Measurements from ENCODE around the gene ZNF383. TPM values are rescaled to one million over a fixed set of nuclear protein-coding genes. Genes with fewer than 3 reads are reported as not detected.
A peak's percentile ranks its signal among the peaks of the same experiment; 100 is the strongest.

Gene ZNF383
- total RNA-seq, 1 experiment from 2014 or later: 5.4 TPM

DNA sequence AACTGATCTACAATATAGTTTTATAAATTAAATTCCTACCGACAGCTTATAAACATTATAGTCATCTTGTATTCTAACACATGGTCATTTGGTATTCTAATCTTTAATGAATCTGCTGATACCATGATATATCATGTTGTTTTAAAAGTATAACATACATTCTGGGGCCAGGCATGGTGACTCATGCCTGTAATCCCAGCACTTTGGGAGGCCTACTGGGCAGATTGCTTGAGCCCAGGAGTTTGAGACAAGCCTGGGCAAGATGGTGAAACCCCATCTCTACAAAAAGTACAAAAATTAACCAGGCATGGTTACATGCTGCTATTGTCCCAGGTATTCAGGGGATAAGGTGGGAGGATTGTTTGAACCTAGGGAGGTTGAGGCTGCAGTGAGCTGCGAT, 3.1 kb downstream of the ZNF383 start (continued):
- TF ChIP-seq PRDM15 (CRISPR knock-in tag; IDR thresholded peaks at IDR 0.05): no peak

DNA sequence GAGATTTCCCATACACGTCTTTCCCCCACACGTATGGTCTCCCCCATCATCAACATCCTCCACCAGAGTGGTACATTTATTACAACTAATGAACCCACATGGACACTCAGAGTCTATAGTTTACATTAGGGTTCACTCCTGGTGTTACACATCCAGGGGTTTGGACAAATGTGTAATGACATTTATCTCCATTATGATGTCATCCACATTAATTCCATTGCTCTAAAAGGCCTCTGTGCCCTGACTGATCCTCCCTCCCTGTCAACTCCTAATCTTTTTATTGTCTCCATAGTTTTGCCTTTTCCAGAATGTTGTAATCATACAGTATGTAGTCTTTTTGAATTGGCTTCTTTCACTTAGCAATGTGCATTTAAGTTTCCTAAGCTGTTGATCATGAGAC, 8.2 kb downstream of the ZNF383 start:
- no peak for DNase-seq (ENCODE audit: low spot score)
- H3K36me3 Mint-ChIP-seq: peaks cover 33% of the 10 kb centered on the region
- H3K4me1 Mint-ChIP-seq: no peaks in the 10 kb centered on the region
- H3K9me3 Mint-ChIP-seq: peaks cover 20% of the 10 kb centered on the region
- no peak overlapping the region for H3K27ac Mint-ChIP-seq
- ChIA-PET POLR2A (no interaction called here), CTCF (no interaction called here)
- no peak for ATAC-seq
- TF ChIP-seq SP1 (CRISPR knock-in tag; conservative IDR thresholded peaks at IDR 0.05): no peak
- TF ChIP-seq RORB (CRISPR knock-in tag; IDR thresholded peaks at IDR 0.05): no peak
- TF ChIP-seq, protein P1, sequence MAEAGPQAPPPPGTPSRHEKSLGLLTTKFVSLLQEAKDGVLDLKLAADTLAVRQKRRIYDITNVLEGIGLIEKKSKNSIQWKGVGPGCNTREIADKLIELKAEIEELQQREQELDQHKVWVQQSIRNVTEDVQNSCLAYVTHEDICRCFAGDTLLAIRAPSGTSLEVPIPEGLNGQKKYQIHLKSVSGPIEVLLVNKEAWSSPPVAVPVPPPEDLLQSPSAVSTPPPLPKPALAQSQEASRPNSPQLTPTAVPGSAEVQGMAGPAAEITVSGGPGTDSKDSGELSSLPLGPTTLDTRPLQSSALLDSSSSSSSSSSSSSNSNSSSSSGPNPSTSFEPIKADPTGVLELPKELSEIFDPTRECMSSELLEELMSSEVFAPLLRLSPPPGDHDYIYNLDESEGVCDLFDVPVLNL (CRISPR knock-in tag; IDR thresholded peaks at IDR 0.05; ENCODE audit: borderline replicate concordance, low read depth): no peak
- TF ChIP-seq ETV6 (CRISPR knock-in tag; IDR thresholded peaks at IDR 0.05): no peak
- TF ChIP-seq, protein P2, sequence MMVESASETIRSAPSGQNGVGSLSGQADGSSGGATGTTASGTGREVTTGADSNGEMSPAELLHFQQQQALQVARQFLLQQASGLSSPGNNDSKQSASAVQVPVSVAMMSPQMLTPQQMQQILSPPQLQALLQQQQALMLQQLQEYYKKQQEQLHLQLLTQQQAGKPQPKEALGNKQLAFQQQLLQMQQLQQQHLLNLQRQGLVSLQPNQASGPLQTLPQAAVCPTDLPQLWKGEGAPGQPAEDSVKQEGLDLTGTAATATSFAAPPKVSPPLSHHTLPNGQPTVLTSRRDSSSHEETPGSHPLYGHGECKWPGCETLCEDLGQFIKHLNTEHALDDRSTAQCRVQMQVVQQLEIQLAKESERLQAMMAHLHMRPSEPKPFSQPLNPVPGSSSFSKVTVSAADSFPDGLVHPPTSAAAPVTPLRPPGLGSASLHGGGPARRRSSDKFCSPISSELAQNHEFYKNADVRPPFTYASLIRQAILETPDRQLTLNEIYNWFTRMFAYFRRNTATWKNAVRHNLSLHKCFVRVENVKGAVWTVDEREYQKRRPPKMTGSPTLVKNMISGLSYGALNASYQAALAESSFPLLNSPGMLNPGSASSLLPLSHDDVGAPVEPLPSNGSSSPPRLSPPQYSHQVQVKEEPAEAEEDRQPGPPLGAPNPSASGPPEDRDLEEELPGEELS (CRISPR knock-in tag; IDR thresholded peaks at IDR 0.05): no peak
- TF ChIP-seq PRDM15 (CRISPR knock-in tag; IDR thresholded peaks at IDR 0.05): no peak
- no peak for TF ChIP-seq NR2C2 (CRISPR knock-in tag; IDR thresholded peaks at IDR 0.05)
- TF ChIP-seq E2F1 (CRISPR knock-in tag; IDR thresholded peaks at IDR 0.05): no peak
- no peak for TF ChIP-seq ZNF121 (CRISPR knock-in tag; IDR thresholded peaks at IDR 0.05)
- H3K27me3 Mint-ChIP-seq (ENCODE audit: low read depth): no peaks in the 10 kb centered on the region
- no peak overlapping the region for H3K4me3 Mint-ChIP-seq

- no peaks in the 10 kb centered on the region for H3K4me1 Mint-ChIP-seq
- ChIA-PET CTCF (no interaction called here), POLR2A (no interaction called here)
- H3K27me3 Mint-ChIP-seq (ENCODE audit: low read depth): no peaks in the 10 kb centered on the region
- H3K36me3 Mint-ChIP-seq: peaks cover 36% of the 10 kb centered on the region
- no peak for TF ChIP-seq ZNF121 (CRISPR knock-in tag; IDR thresholded peaks at IDR 0.05)
- TF ChIP-seq CTCF (IDR thresholded peaks at IDR 0.05): peak; percentile 86
- H3K9me3 Mint-ChIP-seq: peaks cover 15% of the 10 kb centered on the region
- no peak overlapping the region for H3K27ac Mint-ChIP-seq
- peak; percentile 78 for ATAC-seq
- DNase-seq (ENCODE audit: low spot score): peak; percentile 81
- H3K4me3 Mint-ChIP-seq: no peak overlapping the region
Measured at GRCh38 chr19:37227996-37228395, 10.0 kb downstream of the ZNF383 start.

Data from WTC11 (cell line).